GM12891 (cell line): Measurements from ENCODE around the gene MS4A15.

Experiments
- PAX5 ChIP-seq: IDR thresholded peaks from 2 replicates; pipeline ENCODE4 v1.6.1; 2011; ENCODE audit warnings: low read length, moderate library complexity, mild to moderate bottlenecking; ENCODE audit not compliant: insufficient read depth, severe bottlenecking
- POLR2A ChIP-seq: IDR thresholded peaks from 2 replicates; pipeline ENCODE4 v1.6.1; 2011; ENCODE audit warnings: low read depth, low read length, control low read depth
- POLR2AphosphoS5 ChIP-seq: IDR thresholded peaks from 2 replicates; pipeline ENCODE4 v1.6.1; 2011; ENCODE audit warnings: low read depth, low read length, control low read depth
- POU2F2 ChIP-seq: IDR thresholded peaks from 2 replicates; pipeline ENCODE4 v1.6.1; 2011; ENCODE audit warnings: low read depth, mild to moderate bottlenecking, control low read depth, low read length, moderate library complexity
- SPI1 ChIP-seq: IDR thresholded peaks from 2 replicates; pipeline ENCODE4 v1.6.1; 2011; ENCODE audit warnings: low read depth, low read length, control low read depth
- TAF1 ChIP-seq: IDR thresholded peaks from 2 replicates; pipeline ENCODE4 v1.6.1; 2011; ENCODE audit warnings: low read depth, low read length, control low read depth

- TF ChIP-seq POLR2A (no peak), POLR2AphosphoS5 (no peak), SPI1 (no peak), TAF1 (no peak), PAX5 (no peak), POU2F2 (no peak)
These were observed 1.8 kb upstream of the MS4A15 start for GRCh38 chr11:60754887-60755286.
